HepG2 (cell line): Measurements from ENCODE around the gene ELF1. TPM values are rescaled to one million over a fixed set of nuclear protein-coding genes. Genes with fewer than 3 reads are reported as not detected.

Experiments used
- AGO2 ChIP-seq: fragments of 200-400 bp; formaldehyde crosslinking; optimal IDR thresholded peaks from 2 replicates; pipeline ENCODE3; 2017; ENCODE audit warnings: mild to moderate bottlenecking, low read depth, low read length, moderate library complexity
- ARID2 ChIP-seq: sonication (generic); formaldehyde crosslinking; IDR thresholded peaks from 2 replicates; pipeline ENCODE4 v1.8.1; 2022; ENCODE audit warnings: mild to moderate bottlenecking, missing genetic modification reagents, borderline replicate concordance
- CC2D1A ChIP-seq: sonication (generic); formaldehyde crosslinking; IDR thresholded peaks from 2 replicates; pipeline ENCODE4 v1.8.1; 2023; ENCODE audit warnings: mild to moderate bottlenecking, missing genetic modification reagents
- CEBPG ChIP-seq: IDR thresholded peaks from 2 replicates; pipeline ENCODE4 v1.6.1; 2016
- CREB1 ChIP-seq, 2 experiments: fragments of 450-650 bp in 1 of 2; IDR thresholded peaks; 2 replicates each; pipeline ENCODE4 v1.6.1; 2016 to 2017; ENCODE audit warnings: control low read depth in 1 of 2, mild to moderate bottlenecking in 1 of 2, missing compliant biosample characterization in 1 of 2, missing genetic modification characterization in 1 of 2
- CSRNP2 ChIP-seq: sonication (generic); formaldehyde crosslinking; conservative IDR thresholded peaks from 2 replicates; pipeline ENCODE4 v1.8.0; 2022; ENCODE audit warnings: low read depth, missing genetic modification reagents
- DR1 ChIP-seq: sonication (generic); formaldehyde crosslinking; IDR thresholded peaks from 2 replicates; pipeline ENCODE4 v1.8.0; 2021; ENCODE audit warnings: mild to moderate bottlenecking, missing genetic modification reagents, inconsistent platforms
- FOSL2 ChIP-seq: sonication (generic); formaldehyde crosslinking; IDR thresholded peaks from 2 replicates; pipeline ENCODE4 v1.4.0; 2020; ENCODE audit warnings: missing genetic modification reagents
- SP2 ChIP-seq: sonication (generic); formaldehyde crosslinking; IDR thresholded peaks from 2 replicates; pipeline ENCODE4 v1.5.1; 2020; ENCODE audit warnings: mild to moderate bottlenecking, missing genetic modification reagents
- SRY ChIP-seq: sonication (generic); formaldehyde crosslinking; IDR thresholded peaks from 2 replicates; pipeline ENCODE4 v1.8.0; 2022; ENCODE audit warnings: mild to moderate bottlenecking, missing genetic modification reagents
- TEAD3 ChIP-seq: optimal IDR thresholded peaks from 2 replicates; pipeline ENCODE3; 2016; ENCODE audit warnings: borderline replicate concordance
- ZNF235 ChIP-seq: sonication (generic); formaldehyde crosslinking; IDR thresholded peaks from 2 replicates; pipeline ENCODE4 v1.8.1; 2023; ENCODE audit warnings: mild to moderate bottlenecking, missing genetic modification reagents, borderline replicate concordance
- ZNF337 ChIP-seq: sonication (generic); formaldehyde crosslinking; IDR thresholded peaks from 2 replicates; pipeline ENCODE4 v1.5.1; 2020; ENCODE audit warnings: missing genetic modification reagents, low read depth, mild to moderate bottlenecking, borderline replicate concordance
- ZNF432 ChIP-seq: sonication (generic); formaldehyde crosslinking; IDR thresholded peaks from 2 replicates; pipeline ENCODE4 v1.5.0; 2020; ENCODE audit warnings: missing genetic modification reagents, mild to moderate bottlenecking, borderline replicate concordance
- ZNF576 ChIP-seq: sonication (generic); formaldehyde crosslinking; IDR thresholded peaks from 2 replicates; pipeline ENCODE4 v1.4.0; 2020; ENCODE audit warnings: mild to moderate bottlenecking, missing genetic modification reagents
- ZNF790 ChIP-seq: sonication (generic); formaldehyde crosslinking; IDR thresholded peaks from 2 replicates; pipeline ENCODE4 v1.8.0; 2022; ENCODE audit warnings: missing genetic modification reagents, mild to moderate bottlenecking, borderline replicate concordance
- polyA plus RNA-seq, 8 experiments: library from polyadenylated mRNA; depleted of rRNA in 3 of 8; stranded (reverse) in 7 of 8; unstranded in 1 of 8; fragments of >200 nt; fragmentation: Illumina TruSeq in 4 of 8; extraction: Trizol in 4 of 8; gene quantifications; 2 replicates each; pipeline versions ENCODE4 v1.2.1 to v1.2.3, GENCODE V29; 2011 to 2016; ENCODE audit warnings: low read depth in 4 of 8, missing spikeins in 1 of 8, mixed read lengths in 1 of 8; ENCODE audit not compliant: insufficient read depth in 1 of 8
- total RNA-seq, 5 experiments: library from RNA; depleted of rRNA; stranded (reverse); fragments of >200 nt; fragmentation: Illumina TruSeq; extraction: Trizol; gene quantifications; 2 replicates each; pipeline ENCODE4 v1.2.3, GENCODE V29; 2016; ENCODE audit warnings: low read depth in 1 of 5
- TF ChIP-seq, protein P1 (sequence below): sonication (generic); formaldehyde crosslinking; IDR thresholded peaks from 2 replicates; pipeline ENCODE4 v1.4.0; 2020; ENCODE audit warnings: missing genetic modification reagents
- TF ChIP-seq, protein P2 (sequence below): IDR thresholded peaks from 2 replicates; pipeline ENCODE4 v1.6.1; 2016; ENCODE audit warnings: low read depth, borderline replicate concordance
- TF ChIP-seq, protein P3 (sequence below): sonication (generic); formaldehyde crosslinking; IDR thresholded peaks from 2 replicates; pipeline ENCODE4 v1.4.0; 2020; ENCODE audit warnings: missing genetic modification reagents

Gene ELF1
- total and polyA plus RNA-seq, 2 of the 13 experiments (the other 11 are each of a cell fraction or from before 2014, with no cell fraction given) = 24.6 to 71.5 TPM

DNA sequence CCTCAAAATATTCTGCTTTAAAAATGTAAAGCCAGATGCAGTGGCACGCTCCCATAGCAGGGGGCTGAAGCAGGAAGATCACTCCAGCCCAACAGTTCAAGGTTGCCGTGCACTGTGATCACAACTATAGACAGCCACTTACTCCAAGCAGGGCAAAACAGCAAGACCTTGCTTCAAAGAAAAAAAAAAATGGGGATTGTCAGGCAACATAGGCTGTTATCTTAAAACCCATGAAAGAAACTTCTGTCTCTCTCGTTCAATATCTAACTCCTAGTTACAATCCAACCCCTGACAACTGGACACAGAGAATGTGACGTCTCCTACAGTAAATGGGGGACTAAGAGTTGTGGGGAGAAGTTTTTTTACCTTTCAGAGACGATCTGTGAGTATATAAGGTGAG lies 17.4 kb downstream of the ELF1 start (continued):
- TF ChIP-seq SRY (CRISPR knock-in tag) = no peak
- TF ChIP-seq AGO2 = no peak
- no peak for TF ChIP-seq DR1
- TF ChIP-seq ARID2 (CRISPR knock-in tag) = no peak
- no peak for TF ChIP-seq SP2 (CRISPR knock-in tag)
- no peak for TF ChIP-seq CC2D1A
- TF ChIP-seq, protein P1, sequence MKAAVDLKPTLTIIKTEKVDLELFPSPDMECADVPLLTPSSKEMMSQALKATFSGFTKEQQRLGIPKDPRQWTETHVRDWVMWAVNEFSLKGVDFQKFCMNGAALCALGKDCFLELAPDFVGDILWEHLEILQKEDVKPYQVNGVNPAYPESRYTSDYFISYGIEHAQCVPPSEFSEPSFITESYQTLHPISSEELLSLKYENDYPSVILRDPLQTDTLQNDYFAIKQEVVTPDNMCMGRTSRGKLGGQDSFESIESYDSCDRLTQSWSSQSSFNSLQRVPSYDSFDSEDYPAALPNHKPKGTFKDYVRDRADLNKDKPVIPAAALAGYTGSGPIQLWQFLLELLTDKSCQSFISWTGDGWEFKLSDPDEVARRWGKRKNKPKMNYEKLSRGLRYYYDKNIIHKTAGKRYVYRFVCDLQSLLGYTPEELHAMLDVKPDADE (CRISPR knock-in tag) = no peak
- no peak for TF ChIP-seq ZNF790
- TF ChIP-seq ZNF576 (CRISPR knock-in tag) = no peak
- no peak for TF ChIP-seq ZNF235 (CRISPR knock-in tag)
- TF ChIP-seq CEBPG (CRISPR knock-in tag) = peak; percentile 39; the same call in 1 of the 2 replicates
- peak; percentile 49 for TF ChIP-seq FOSL2 (CRISPR knock-in tag)
- TF ChIP-seq, protein P2, sequence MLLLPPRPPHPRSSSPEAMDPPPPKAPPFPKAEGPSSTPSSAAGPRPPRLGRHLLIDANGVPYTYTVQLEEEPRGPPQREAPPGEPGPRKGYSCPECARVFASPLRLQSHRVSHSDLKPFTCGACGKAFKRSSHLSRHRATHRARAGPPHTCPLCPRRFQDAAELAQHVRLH (CRISPR knock-in tag) = no peak
- TF ChIP-seq, protein P3, sequence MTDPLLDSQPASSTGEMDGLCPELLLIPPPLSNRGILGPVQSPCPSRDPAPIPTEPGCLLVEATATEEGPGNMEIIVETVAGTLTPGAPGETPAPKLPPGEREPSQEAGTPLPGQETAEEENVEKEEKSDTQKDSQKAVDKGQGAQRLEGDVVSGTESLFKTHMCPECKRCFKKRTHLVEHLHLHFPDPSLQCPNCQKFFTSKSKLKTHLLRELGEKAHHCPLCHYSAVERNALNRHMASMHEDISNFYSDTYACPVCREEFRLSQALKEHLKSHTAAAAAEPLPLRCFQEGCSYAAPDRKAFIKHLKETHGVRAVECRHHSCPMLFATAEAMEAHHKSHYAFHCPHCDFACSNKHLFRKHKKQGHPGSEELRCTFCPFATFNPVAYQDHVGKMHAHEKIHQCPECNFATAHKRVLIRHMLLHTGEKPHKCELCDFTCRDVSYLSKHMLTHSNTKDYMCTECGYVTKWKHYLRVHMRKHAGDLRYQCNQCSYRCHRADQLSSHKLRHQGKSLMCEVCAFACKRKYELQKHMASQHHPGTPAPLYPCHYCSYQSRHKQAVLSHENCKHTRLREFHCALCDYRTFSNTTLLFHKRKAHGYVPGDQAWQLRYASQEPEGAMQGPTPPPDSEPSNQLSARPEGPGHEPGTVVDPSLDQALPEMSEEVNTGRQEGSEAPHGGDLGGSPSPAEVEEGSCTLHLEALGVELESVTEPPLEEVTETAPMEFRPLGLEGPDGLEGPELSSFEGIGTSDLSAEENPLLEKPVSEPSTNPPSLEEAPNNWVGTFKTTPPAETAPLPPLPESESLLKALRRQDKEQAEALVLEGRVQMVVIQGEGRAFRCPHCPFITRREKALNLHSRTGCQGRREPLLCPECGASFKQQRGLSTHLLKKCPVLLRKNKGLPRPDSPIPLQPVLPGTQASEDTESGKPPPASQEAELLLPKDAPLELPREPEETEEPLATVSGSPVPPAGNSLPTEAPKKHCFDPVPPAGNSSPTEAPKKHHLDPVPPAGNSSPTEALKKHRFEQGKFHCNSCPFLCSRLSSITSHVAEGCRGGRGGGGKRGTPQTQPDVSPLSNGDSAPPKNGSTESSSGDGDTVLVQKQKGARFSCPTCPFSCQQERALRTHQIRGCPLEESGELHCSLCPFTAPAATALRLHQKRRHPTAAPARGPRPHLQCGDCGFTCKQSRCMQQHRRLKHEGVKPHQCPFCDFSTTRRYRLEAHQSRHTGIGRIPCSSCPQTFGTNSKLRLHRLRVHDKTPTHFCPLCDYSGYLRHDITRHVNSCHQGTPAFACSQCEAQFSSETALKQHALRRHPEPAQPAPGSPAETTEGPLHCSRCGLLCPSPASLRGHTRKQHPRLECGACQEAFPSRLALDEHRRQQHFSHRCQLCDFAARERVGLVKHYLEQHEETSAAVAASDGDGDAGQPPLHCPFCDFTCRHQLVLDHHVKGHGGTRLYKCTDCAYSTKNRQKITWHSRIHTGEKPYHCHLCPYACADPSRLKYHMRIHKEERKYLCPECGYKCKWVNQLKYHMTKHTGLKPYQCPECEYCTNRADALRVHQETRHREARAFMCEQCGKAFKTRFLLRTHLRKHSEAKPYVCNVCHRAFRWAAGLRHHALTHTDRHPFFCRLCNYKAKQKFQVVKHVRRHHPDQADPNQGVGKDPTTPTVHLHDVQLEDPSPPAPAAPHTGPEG (CRISPR knock-in tag) = no peak
- peak; percentile 39 for TF ChIP-seq TEAD3
- TF ChIP-seq ZNF432 (CRISPR knock-in tag) = no peak
- TF ChIP-seq CREB1 (IDR thresholded peaks at IDR 0.05) = no peak
- peak; percentile 66; the same call in 1 of the 2 replicates for TF ChIP-seq CREB1 (CRISPR knock-in tag; IDR thresholded peaks at IDR 0.05)
- TF ChIP-seq ZNF337 (CRISPR knock-in tag) = no peak
- TF ChIP-seq CSRNP2 (CRISPR knock-in tag) = no peak
